Transverse colon (tissue), 4 donors: Measurements from ENCODE around the gene SLMAP. TPM values are rescaled to one million over a fixed set of nuclear protein-coding genes. Genes with fewer than 3 reads are reported as not detected.

ENCODE experiments used
- DNase-seq: peaks from one replicate; pipeline ENCODE4 v3.0.0-alpha.2; 2019
- H3K27ac ChIP-seq, 4 donors: fragments of 200-600 bp; sonication (generic); 2 replicates each; pipeline ENCODE4 v1.5.1; 2016 to 2018; ENCODE audit warnings: inconsistent platforms in 4 of 4
- H3K27me3 ChIP-seq: fragments of 200-600 bp; sonication (generic); 2 replicates; pipeline ENCODE4 v1.5.1; 2017; ENCODE audit warnings: inconsistent platforms
- H3K36me3 ChIP-seq, 4 donors: fragments of 200-600 bp; sonication (generic); 2 replicates each; pipeline ENCODE4 v1.5.1; 2017 to 2019; ENCODE audit warnings: inconsistent platforms in 4 of 4
- H3K4me1 ChIP-seq, 4 donors: fragments of 200-600 bp; sonication (generic); 2 replicates each; pipeline ENCODE4 v1.5.1; 2017 to 2020; ENCODE audit warnings: inconsistent platforms in 4 of 4
- H3K4me3 ChIP-seq, 4 donors: fragments of 200-600 bp; sonication (generic); 1 replicate in 1 of 4; 2 replicates in 3 of 4; pipeline versions ENCODE4 v1.5.1 to v1.6.1; 2017 to 2019; ENCODE audit warnings: inconsistent platforms in 4 of 4
- H3K9me3 ChIP-seq, 2 donors: fragments of 200-600 bp; sonication (generic); 2 replicates each; pipeline ENCODE4 v1.5.1; 2017 to 2019; ENCODE audit warnings: inconsistent platforms in 2 of 2
- CTCF ChIP-seq, 5 experiments: fragments of 200-600 bp in 3 of 5; fragments of 450-650 bp in 2 of 5; sonication (generic) in 3 of 5; IDR thresholded peaks; 1 replicate in 2 of 5; 2 replicates in 3 of 5; pipeline ENCODE4 v1.5.1; 2016 to 2017; ENCODE audit warnings: antibody characterized with exemption in 5 of 5, inconsistent platforms in 3 of 5, mild to moderate bottlenecking in 2 of 5, moderate library complexity in 1 of 5
- EP300 ChIP-seq: sonication (generic); formaldehyde crosslinking; IDR thresholded peaks from one replicate; pipeline ENCODE4 v1.6.1; 2017; ENCODE audit warnings: antibody characterized with exemption, low read depth
- POLR2A ChIP-seq: fragments of 450-650 bp; IDR thresholded peaks from one replicate; pipeline ENCODE4 v1.6.1; 2016; ENCODE audit warnings: antibody characterized with exemption, mild to moderate bottlenecking, moderate library complexity
- POLR2AphosphoS5 ChIP-seq, 3 donors: sonication (generic); formaldehyde crosslinking; IDR thresholded peaks; one replicate each; pipeline ENCODE4 v1.6.1; 2016; ENCODE audit warnings: antibody characterized with exemption in 3 of 3
- WGBS, 2 donors: methylation state at CpG; one replicate each; pipeline ENCODE4 v1.1.5; 2018; ENCODE audit warnings: low coverage in 1 of 2; 5-methylcytosine and 5-hydroxymethylcytosine counted together
- in situ Hi-C, 4 donors: fragments of 200-750 bp; cut with MboI; loops; one replicate each; pipeline versions ENCODE4 v1.15.0 to v1.15.1; 2017; ENCODE audit warnings: low sequenced_read_pairs in 3 of 4, low pct_ligation_motif_present in 1 of 4, low pct_unique_long_range_greater_than_20kb in 1 of 4
- intact Hi-C: fragments of 100-400 bp; cut with DNase I; formaldehyde crosslinking; loops from one replicate; pipeline ENCODE4 v1.15.1; 2023; ENCODE audit warnings: low total_unique reads
- total RNA-seq, 4 donors: library from RNA; depleted of rRNA; stranded (reverse); fragments of >200 nt; gene quantifications; one replicate each; pipeline ENCODE4 v1.1.0, GENCODE V29; 2016

Gene SLMAP
- total RNA-seq, 4 donors from 2014 or later = 111 to 162 (median 119) TPM

GRCh38 chr3:57727106-57727505, 29.0 kb upstream of the SLMAP start:
- no peaks in the 10 kb centered on the region for H3K4me1 ChIP-seq
- in situ Hi-C loops (no loop called here), intact Hi-C loops (no loop called here)
- TF ChIP-seq CTCF (IDR thresholded peaks at IDR 0.05) (no peak), POLR2A (no peak), POLR2AphosphoS5 (IDR thresholded peaks at IDR 0.05) (no peak), EP300 (no peak)
- H3K4me3 ChIP-seq = no peak overlapping the region
- H3K36me3 ChIP-seq = no peaks in the 10 kb centered on the region
- H3K9me3 ChIP-seq = no peaks in the 10 kb centered on the region
- WGBS, 2 donors = 75 to 81% methylated on average over 1 to 5 of the region's 5 CpGs
- no peak for DNase-seq
- no peak overlapping the region for H3K27ac ChIP-seq
- no peaks in the 10 kb centered on the region for H3K27me3 ChIP-seq

- no peak for TF ChIP-seq EP300
- no peak for TF ChIP-seq CTCF (IDR thresholded peaks at IDR 0.05)
- no peak for TF ChIP-seq POLR2AphosphoS5 (IDR thresholded peaks at IDR 0.05)
- no peak for TF ChIP-seq POLR2A
- DNase-seq = no peak
These were observed 26.6 kb upstream of the SLMAP start for GRCh38 chr3:57729334-57730045.

GRCh38 chr3:57730682-57731081, 25.4 kb upstream of the SLMAP start:
- intact Hi-C loops = no loop called here
- H3K36me3 ChIP-seq = no peaks in the 10 kb centered on the region
- no peak for DNase-seq
- no peaks in the 10 kb centered on the region for H3K27me3 ChIP-seq
- no peaks in the 10 kb centered on the region for H3K9me3 ChIP-seq
- no peak overlapping the region for H3K27ac ChIP-seq
- 55 to 73% methylated on average over 3 of the region's 3 CpGs for WGBS, 2 donors
- H3K4me3 ChIP-seq = no peak overlapping the region
- in situ Hi-C loops = no loop called here
- TF ChIP-seq CTCF (IDR thresholded peaks at IDR 0.05) (no peak), EP300 (no peak), POLR2AphosphoS5 (IDR thresholded peaks at IDR 0.05) (no peak), POLR2A (no peak)
- H3K4me1 ChIP-seq = no peaks in the 10 kb centered on the region

More at GRCh38 chr3:57729334-57730045, 26.6 kb upstream of the SLMAP start:
- no peaks in the 10 kb centered on the region for H3K27me3 ChIP-seq
- in situ Hi-C loops (no loop called here), intact Hi-C loops (no loop called here)
- no peaks in the 10 kb centered on the region for H3K36me3 ChIP-seq
- H3K27ac ChIP-seq = no peak overlapping the region
- H3K9me3 ChIP-seq = no peaks in the 10 kb centered on the region
- 94 to 100% methylated on average over 5 to 11 of the region's 11 CpGs for WGBS, 2 donors
- no peaks in the 10 kb centered on the region for H3K4me1 ChIP-seq
- H3K4me3 ChIP-seq = no peak overlapping the region

GRCh38 chr3:57731311-57731710, 24.8 kb upstream of the SLMAP start:
- H3K9me3 ChIP-seq = no peaks in the 10 kb centered on the region
- H3K36me3 ChIP-seq = no peaks in the 10 kb centered on the region
- TF ChIP-seq EP300 (no peak), POLR2A (no peak), CTCF (IDR thresholded peaks at IDR 0.05) (no peak), POLR2AphosphoS5 (IDR thresholded peaks at IDR 0.05) (no peak)
- in situ Hi-C loops = no loop called here
- WGBS, 2 donors = 82 to 86% methylated on average over 1 of the region's 1 CpG
- intact Hi-C loops = no loop called here
- H3K27me3 ChIP-seq = no peaks in the 10 kb centered on the region
- no peak overlapping the region for H3K4me3 ChIP-seq
- no peak for DNase-seq
- no peak overlapping the region for H3K27ac ChIP-seq
- no peaks in the 10 kb centered on the region for H3K4me1 ChIP-seq
